H1 (cell line): ENCODE results near the gene KCTD2. TPM values are rescaled to one million over a fixed set of nuclear protein-coding genes. Genes with fewer than 3 reads are reported as not detected.

Experiments used
- CTCF ChIA-PET: fragments of 300-600 bp; sonication (Branson Sonifier 250); formaldehyde crosslinking; loops from one replicate; lab custom pipeline; 2021; ENCODE audit not compliant: partially characterized antibody; lab: Charles Lee
- POLR2A ChIA-PET: fragments of 300-600 bp; sonication (Branson Sonifier 250); formaldehyde crosslinking; loops from one replicate; lab custom pipeline; 2021; ENCODE audit warnings: inconsistent platforms; ENCODE audit not compliant: partially characterized antibody; lab: Charles Lee
- DNase-seq, 2 experiments: peaks; one replicate each; pipeline versions ENCODE4 v3.0.0 to v3.0.0-alpha.2; 2010 to 2022; ENCODE audit warnings: low spot score in 2 of 2, low read depth in 1 of 2, mixed read lengths in 1 of 2
- FAIRE-seq: peaks from 2 replicates; lab custom pipeline; 2011; peaks lifted over from hg19 to GRCh38; lab: Jason Lieb, UNC
- H2AFZ ChIP-seq: 2 replicates; pipeline ENCODE4 v1.8.1; 2012; ENCODE audit warnings: low read length, inconsistent platforms
- H2AK5ac ChIP-seq: 2 replicates; pipeline ENCODE4 v1.6.1; 2013; ENCODE audit warnings: low read depth, low read length
- H2BK120ac ChIP-seq: replicated peaks from 2 replicates; pipeline ENCODE3; 2013; ENCODE audit warnings: low read depth, low read length, inconsistent platforms
- H2BK12ac ChIP-seq: 2 replicates; pipeline ENCODE4 v1.6.1; 2013; ENCODE audit warnings: low read depth, low read length
- H2BK15ac ChIP-seq: 2 replicates; pipeline ENCODE4 v1.6.1; 2013; ENCODE audit warnings: low read length
- H2BK20ac ChIP-seq: 2 replicates; pipeline ENCODE4 v1.6.1; 2013; ENCODE audit warnings: low read length
- H2BK5ac ChIP-seq: 2 replicates; pipeline ENCODE4 v1.6.1; 2013; ENCODE audit warnings: low read depth, low read length
- H3K14ac ChIP-seq: 2 replicates; pipeline ENCODE4 v1.6.1; 2013; ENCODE audit warnings: inconsistent platforms; ENCODE audit not compliant: insufficient read length
- H3K18ac ChIP-seq: 2 replicates; pipeline ENCODE4 v1.6.1; 2013; ENCODE audit warnings: low read length; ENCODE audit errors: extremely low read depth
- H3K23ac ChIP-seq: 2 replicates; pipeline ENCODE4 v1.6.1; 2013; ENCODE audit warnings: inconsistent platforms; ENCODE audit not compliant: insufficient read length
- H3K23me2 ChIP-seq: 2 replicates; pipeline ENCODE4 v1.6.1; 2013; ENCODE audit warnings: low read depth, low read length
- H3K27ac ChIP-seq: 2 replicates; pipeline ENCODE4 v1.6.1; 2011; ENCODE audit warnings: low read depth, low read length, inconsistent platforms
- H3K27me3 ChIP-seq, 4 experiments: replicated peaks in 1 of 4; 1 replicate in 1 of 4; 2 replicates in 3 of 4; pipeline versions ENCODE4 v1.6.1 to v1.8.1; 2011 to 2013; ENCODE audit warnings: low read length in 3 of 4, mild to moderate bottlenecking in 3 of 4, inconsistent platforms in 2 of 4, mixed read lengths in 2 of 4, moderate library complexity in 1 of 4; ENCODE audit not compliant: control insufficient read depth in 3 of 4, insufficient read depth in 3 of 4; ENCODE audit errors: extremely low read depth in 1 of 4
- H3K36me3 ChIP-seq, 4 experiments: 2 replicates each; pipeline versions ENCODE4 v1.6.1 to v1.8.1; 2011 to 2013; ENCODE audit warnings: mild to moderate bottlenecking in 4 of 4, low read length in 3 of 4, moderate library complexity in 2 of 4, control low read depth in 1 of 4, inconsistent platforms in 1 of 4; ENCODE audit not compliant: insufficient read depth in 4 of 4, control insufficient read depth in 2 of 4
- H3K4ac ChIP-seq: replicated peaks from 2 replicates; pipeline ENCODE3; 2013; ENCODE audit warnings: low read length, low read depth, mixed read lengths, inconsistent platforms; ENCODE audit not compliant: insufficient read length
- H3K4me1 ChIP-seq, 4 experiments: replicated peaks in 1 of 4; 1 replicate in 1 of 4; 2 replicates in 3 of 4; pipeline versions ENCODE4 v1.6.1 to v1.8.1; 2011 to 2013; ENCODE audit warnings: low read length in 3 of 4, inconsistent platforms in 2 of 4, mixed read lengths in 1 of 4; ENCODE audit not compliant: insufficient read depth in 4 of 4, control insufficient read depth in 3 of 4
- H3K4me2 ChIP-seq, 2 experiments: 2 replicates each; pipeline versions ENCODE4 v1.6.1 to v1.8.1; 2011 to 2013; ENCODE audit warnings: low read depth in 2 of 2, low read length in 2 of 2, control low read depth in 1 of 2, inconsistent platforms in 1 of 2, mild to moderate bottlenecking in 1 of 2; ENCODE audit not compliant: insufficient read depth in 1 of 2
- H3K4me3 ChIP-seq, 4 experiments: fragments of 200-600, 300-600 bp in 1 of 4; sonication (generic), shearing (Covaris generic), sonication (Bioruptor Twin) in 1 of 4; 2 replicates each; pipeline versions ENCODE4 v1.5.1 to v1.8.1; 2011 to 2016; ENCODE audit warnings: low read length in 4 of 4, low read depth in 3 of 4, control low read depth in 2 of 4, inconsistent platforms in 2 of 4, mild to moderate bottlenecking in 2 of 4, mixed read lengths in 1 of 4, moderate library complexity in 1 of 4; ENCODE audit not compliant: insufficient read depth in 2 of 4; ENCODE audit errors: extremely low read depth in 1 of 4
- H3K56ac ChIP-seq: replicated peaks from 2 replicates; pipeline ENCODE3; 2013; ENCODE audit warnings: low read depth, mild to moderate bottlenecking, mixed read lengths, low read length, inconsistent platforms; ENCODE audit not compliant: insufficient read length
- H3K79me1 ChIP-seq: 2 replicates; pipeline ENCODE4 v1.6.1; 2013; ENCODE audit warnings: low read depth, low read length, control low read depth
- H3K79me2 ChIP-seq, 2 experiments: 2 replicates each; pipeline versions ENCODE4 v1.6.1 to v1.8.1; 2012 to 2013; ENCODE audit warnings: low read length in 2 of 2, mild to moderate bottlenecking in 2 of 2, inconsistent platforms in 1 of 2; ENCODE audit not compliant: insufficient read depth in 2 of 2, control insufficient read depth in 1 of 2
- H3K9ac ChIP-seq, 4 experiments: replicated peaks in 1 of 4; 1 replicate in 1 of 4; 2 replicates in 3 of 4; pipeline versions ENCODE4 v1.6.1 to v1.8.1; 2011 to 2013; ENCODE audit warnings: low read depth in 3 of 4, low read length in 3 of 4, control low read depth in 2 of 4, mild to moderate bottlenecking in 2 of 4, moderate library complexity in 2 of 4, inconsistent platforms in 1 of 4; ENCODE audit errors: extremely low read depth in 1 of 4
- H3K9me3 ChIP-seq, 2 experiments: 2 replicates each; pipeline versions ENCODE4 v1.6.1 to v1.8.1; 2012 to 2013; ENCODE audit warnings: mild to moderate bottlenecking in 2 of 2, moderate library complexity in 2 of 2, control low read depth in 1 of 2, inconsistent platforms in 1 of 2, low read depth in 1 of 2, low read length in 1 of 2, mixed read lengths in 1 of 2; ENCODE audit not compliant: insufficient read depth in 2 of 2
- H4K20me1 ChIP-seq, 2 experiments: replicated peaks in 1 of 2; 2 replicates each; pipeline versions ENCODE3 to v1.8.1; 2011 to 2013; ENCODE audit warnings: inconsistent platforms in 2 of 2, low read length in 2 of 2, mild to moderate bottlenecking in 1 of 2; ENCODE audit not compliant: insufficient read depth in 2 of 2, control insufficient read depth in 1 of 2
- H4K5ac ChIP-seq: 2 replicates; pipeline ENCODE4 v1.6.1; 2013; ENCODE audit warnings: low read length, low read depth, mixed read lengths, inconsistent platforms; ENCODE audit not compliant: insufficient read length
- H4K8ac ChIP-seq: 2 replicates; pipeline ENCODE4 v1.8.0; 2013; ENCODE audit warnings: mild to moderate bottlenecking, moderate library complexity, low read length, inconsistent platforms; ENCODE audit not compliant: insufficient read depth; ENCODE audit errors: extremely low read depth
- H4K91ac ChIP-seq: replicated peaks from 2 replicates; pipeline ENCODE3; 2013; ENCODE audit warnings: low read length, mixed read lengths, inconsistent platforms; ENCODE audit not compliant: insufficient read length
- BRCA1 ChIP-seq: IDR thresholded peaks from 2 replicates; pipeline ENCODE4 v1.6.1; 2012; ENCODE audit warnings: low read depth, low read length, improper control_type of control experiment
- RAD21 ChIP-seq, 2 experiments: IDR thresholded peaks in 1 of 2; conservative IDR thresholded peaks in 1 of 2; 2 replicates each; pipeline ENCODE4 v1.6.1; 2011; ENCODE audit warnings: low read depth in 2 of 2, low read length in 2 of 2, improper control_type of control experiment in 1 of 2, inconsistent platforms in 1 of 2, mild to moderate bottlenecking in 1 of 2, moderate library complexity in 1 of 2
- RXRA ChIP-seq: IDR thresholded peaks from 2 replicates; pipeline ENCODE4 v1.6.1; 2011; ENCODE audit warnings: low read depth, mild to moderate bottlenecking, low read length, moderate library complexity; ENCODE audit not compliant: insufficient read depth
- WGBS, 2 experiments: shearing (Covaris generic) in 1 of 2; methylation state at CpG; one replicate each; pipeline versions ENCODE4 v1.1.6 to v1.1.7; 2013 to 2015; ENCODE audit warnings: low lambda C conversion rate in 2 of 2, mixed read lengths in 2 of 2, inconsistent platforms in 1 of 2, low coverage in 1 of 2, missing lambda C conversion rate in 1 of 2; ENCODE audit not compliant: insufficient replicate concordance in 2 of 2, insufficient coverage in 1 of 2, insufficient read length in 1 of 2; ENCODE audit errors: extremely low coverage in 1 of 2, missing lambda C conversion rate in 1 of 2; 5-methylcytosine and 5-hydroxymethylcytosine counted together
- polyA plus RNA-seq, 7 experiments: library from polyadenylated mRNA; depleted of rRNA in 3 of 7; stranded (reverse) in 5 of 7; unstranded in 2 of 7; fragments of >200 nt in 5 of 7; fragments of 200-250 nt in 2 of 7; gene quantifications; 1 replicate in 5 of 7; 2 replicates in 1 of 7; 4 replicates in 1 of 7; pipeline versions ENCODE4 v1.2.1 to v1.2.3, GENCODE V29; 2011 to 2013; ENCODE audit warnings: missing spikeins in 2 of 7, mixed read lengths in 2 of 7
- total RNA-seq: library from RNA; stranded (reverse); fragmentation: NEBNext Ultra II Directional; extraction: Animal tissue kit (Norgen Biotek cat#: 25700); gene quantifications from 2 replicates; pipeline ENCODE4 v1.2.1, GENCODE V29; 2021
- TF ChIP-seq, protein P1 (sequence below), 3 experiments: IDR thresholded peaks; 1 replicate in 2 of 3; 2 replicates in 1 of 3; pipeline versions ENCODE4 v1.5.1 to v1.6.1; 2011; ENCODE audit warnings: low read length in 3 of 3, mild to moderate bottlenecking in 3 of 3, inconsistent platforms in 2 of 3, low read depth in 1 of 3, moderate library complexity in 1 of 3; ENCODE audit not compliant: insufficient read depth in 1 of 3; ENCODE audit errors: control extremely low read depth in 1 of 3

Gene KCTD2
- total and polyA plus RNA-seq, 2 of the 8 experiments (the other 6 are each of a cell fraction or from before 2014, with no cell fraction given): 33.7 to 36.8 TPM

DNA sequence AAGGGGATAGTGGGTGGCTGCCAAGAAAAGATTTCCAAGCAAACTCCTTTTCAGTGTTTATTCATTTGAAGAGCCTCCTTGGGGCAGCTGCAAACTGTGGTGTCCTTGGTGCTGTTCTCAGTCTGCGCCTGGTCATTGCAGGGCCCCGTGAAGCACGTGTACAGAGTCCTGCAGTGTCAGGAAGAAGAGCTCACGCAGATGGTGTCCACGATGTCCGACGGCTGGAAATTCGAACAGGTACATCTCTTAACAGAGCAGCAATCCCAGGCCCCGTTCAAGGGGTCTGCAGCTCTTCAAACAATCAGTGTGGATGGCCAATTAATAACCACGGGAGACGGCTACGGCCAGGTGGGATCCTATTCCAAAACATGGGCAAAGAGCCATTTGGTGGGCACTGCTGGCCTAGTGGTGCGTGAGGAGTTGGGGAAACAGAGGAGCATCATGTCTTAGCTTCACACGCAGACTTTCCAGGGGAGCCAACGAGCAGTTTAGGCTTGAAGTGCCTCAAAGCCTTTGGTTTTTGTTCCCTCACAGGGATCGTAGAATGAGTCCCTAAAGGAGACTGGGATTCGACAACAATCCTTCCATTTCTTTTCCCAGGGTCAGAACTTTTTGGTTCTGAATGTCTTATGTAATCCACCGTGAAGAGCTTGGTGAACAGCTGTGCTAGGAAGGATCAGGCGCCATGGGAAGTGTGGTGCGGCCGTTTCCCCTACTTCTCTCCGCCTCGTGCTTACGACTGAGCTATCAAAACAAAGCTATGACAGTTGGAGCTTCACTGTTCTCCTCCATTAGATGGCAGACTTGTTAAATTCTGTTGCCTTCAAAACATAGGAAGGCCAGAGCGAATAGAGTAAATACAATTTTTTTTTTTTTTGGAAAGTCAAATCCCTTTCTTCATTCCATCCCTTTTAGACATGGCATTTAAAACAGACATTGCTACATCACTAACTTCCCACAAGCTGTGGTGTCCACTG, 12.6 kb downstream of the KCTD2 start:
- Histone ChIP-seq H3K56ac (no peak overlapping the region), H3K9me3 (no peaks in the 10 kb centered on the region), H3K36me3 (peaks cover 17 to 68% (median 44%) of the 10 kb centered on the region in 4 experiments), H3K4me2 (no peak overlapping the region), H3K79me2 (peaks cover 0 to 12% of the 10 kb centered on the region in 2 experiments; a peak in 1 of 4 replicates), H3K4me1 (no peaks in the 10 kb centered on the region), H4K91ac (no peak overlapping the region), H2BK12ac (no peak overlapping the region), H4K5ac (no peak overlapping the region), H4K8ac (no peak overlapping the region), H3K14ac (no peak overlapping the region), H3K27ac (no peak overlapping the region), H2AFZ (no peak overlapping the region), H2BK120ac (no peak overlapping the region), H2BK5ac (no peak overlapping the region), H2BK20ac (no peak overlapping the region), H4K20me1 (peaks cover 3 to 12% of the 10 kb centered on the region in 2 experiments), H3K23ac (no peak overlapping the region), H3K4me3 (no peak overlapping the region), H3K9ac (no peak overlapping the region), H3K79me1 (no peaks in the 10 kb centered on the region; the same call in 1 of the 2 replicates), H3K27me3 (no peaks in the 10 kb centered on the region), H3K18ac (no peak overlapping the region), H3K4ac (peak overlapping the region; percentile 69), H2BK15ac (no peak overlapping the region), H2AK5ac (no peak overlapping the region), H3K23me2 (no peaks in the 10 kb centered on the region)
- 92% methylated on average over 25 of the region's 25 CpGs; no CpG with 5 or more reads in 1 of the 2 experiments for WGBS, 2 experiments
- CTCF ChIA-PET: interaction anchor here (0.6 to 8.1 kb wide), 32 partner anchors 9 to 307 kb away, joined by 3 to 81 read pairs (median 4); partner anchors contain the start of genes ARMC7, KCTD2, NT5C and SLC16A5
- POLR2A ChIA-PET: interaction anchor here (0.6 to 2.3 kb wide), 10 partner anchors 11 to 144 kb away, joined by 3 to 5 read pairs (median 3); partner anchors contain the start of genes ATP5PD, KCTD2 and SLC16A5
- TF ChIP-seq BRCA1 (no peak), RXRA (no peak), RAD21 (IDR thresholded peaks at IDR 0.05 in 1 of 2, conservative IDR thresholded peaks at IDR 0.05 in 1 of 2; ENCODE audit: low read depth in 2 of 2, low read length in 2 of 2) (peak; percentile 13 to 38; a peak in 2 of 4 replicates)
- TF ChIP-seq, protein P1, sequence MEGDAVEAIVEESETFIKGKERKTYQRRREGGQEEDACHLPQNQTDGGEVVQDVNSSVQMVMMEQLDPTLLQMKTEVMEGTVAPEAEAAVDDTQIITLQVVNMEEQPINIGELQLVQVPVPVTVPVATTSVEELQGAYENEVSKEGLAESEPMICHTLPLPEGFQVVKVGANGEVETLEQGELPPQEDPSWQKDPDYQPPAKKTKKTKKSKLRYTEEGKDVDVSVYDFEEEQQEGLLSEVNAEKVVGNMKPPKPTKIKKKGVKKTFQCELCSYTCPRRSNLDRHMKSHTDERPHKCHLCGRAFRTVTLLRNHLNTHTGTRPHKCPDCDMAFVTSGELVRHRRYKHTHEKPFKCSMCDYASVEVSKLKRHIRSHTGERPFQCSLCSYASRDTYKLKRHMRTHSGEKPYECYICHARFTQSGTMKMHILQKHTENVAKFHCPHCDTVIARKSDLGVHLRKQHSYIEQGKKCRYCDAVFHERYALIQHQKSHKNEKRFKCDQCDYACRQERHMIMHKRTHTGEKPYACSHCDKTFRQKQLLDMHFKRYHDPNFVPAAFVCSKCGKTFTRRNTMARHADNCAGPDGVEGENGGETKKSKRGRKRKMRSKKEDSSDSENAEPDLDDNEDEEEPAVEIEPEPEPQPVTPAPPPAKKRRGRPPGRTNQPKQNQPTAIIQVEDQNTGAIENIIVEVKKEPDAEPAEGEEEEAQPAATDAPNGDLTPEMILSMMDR (IDR thresholded peaks at IDR 0.05; ENCODE audit: control extremely low read depth in 1 of 3, insufficient read depth in 1 of 3, low read depth in 1 of 3, low read length in 3 of 3): peak in 2 of 3 experiments; percentile 27; a peak in 2 of 4 replicates
- no peak for DNase-seq
- no peak for FAIRE-seq
